SH-SY5Y (cell line): ENCODE results near the gene MYL10.

Experiments
- GATA2 ChIP-seq: IDR thresholded peaks from 2 replicates; pipeline ENCODE4 v1.6.1; 2011; ENCODE audit warnings: mild to moderate bottlenecking, low read depth, low read length
- GATA3 ChIP-seq: IDR thresholded peaks from 2 replicates; pipeline ENCODE4 v1.6.1; 2011; ENCODE audit warnings: low read depth, mild to moderate bottlenecking, low read length, moderate library complexity

GRCh38 chr7:101586906-101587677 lies 42.0 kb downstream of the MYL10 start:
- TF ChIP-seq GATA2 = no peak
- TF ChIP-seq GATA3 = no peak
